HG02588 (cell line): ENCODE results near the gene CYP2F1.
"Not testable (repeated sequence)": the region's sequence is repeated elsewhere in the genome, so short reads cannot be mapped to it uniquely, and the experiment has no call there.

Experiments
- ATAC-seq: cut with Tn5 transposase; IDR thresholded peaks from one replicate; pipeline ENCODE4 v1.9.1; 2021; ENCODE audit warnings: mild to moderate bottlenecking, moderate library complexity; ENCODE audit not compliant: unreplicated experiment

Gene CYP2F1, protein sequence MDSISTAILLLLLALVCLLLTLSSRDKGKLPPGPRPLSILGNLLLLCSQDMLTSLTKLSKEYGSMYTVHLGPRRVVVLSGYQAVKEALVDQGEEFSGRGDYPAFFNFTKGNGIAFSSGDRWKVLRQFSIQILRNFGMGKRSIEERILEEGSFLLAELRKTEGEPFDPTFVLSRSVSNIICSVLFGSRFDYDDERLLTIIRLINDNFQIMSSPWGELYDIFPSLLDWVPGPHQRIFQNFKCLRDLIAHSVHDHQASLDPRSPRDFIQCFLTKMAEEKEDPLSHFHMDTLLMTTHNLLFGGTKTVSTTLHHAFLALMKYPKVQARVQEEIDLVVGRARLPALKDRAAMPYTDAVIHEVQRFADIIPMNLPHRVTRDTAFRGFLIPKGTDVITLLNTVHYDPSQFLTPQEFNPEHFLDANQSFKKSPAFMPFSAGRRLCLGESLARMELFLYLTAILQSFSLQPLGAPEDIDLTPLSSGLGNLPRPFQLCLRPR

DNA sequence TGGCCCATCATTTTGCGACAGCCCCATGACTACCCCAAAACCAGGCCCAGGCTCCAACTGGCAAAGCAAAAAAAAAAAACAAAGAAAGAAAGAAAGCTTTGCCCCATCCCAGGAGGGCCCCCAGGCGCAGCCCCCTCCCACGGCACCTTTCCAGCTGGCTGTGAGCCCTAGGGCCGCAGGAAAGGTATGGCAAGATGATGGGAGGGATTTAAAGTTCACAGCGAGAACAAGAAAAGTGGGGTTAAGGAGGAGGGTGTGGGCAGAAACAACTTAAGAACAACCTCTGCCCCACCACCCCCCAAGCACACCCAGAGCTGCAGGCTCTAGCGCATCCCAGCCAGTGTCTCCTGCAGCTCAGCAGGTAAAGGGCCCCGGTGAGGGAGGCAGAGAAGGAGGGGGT is at the start of gene CYP2F1:
TSS of gene CYP2F1 (plus strand) at position 301 of the 400 bp plus-strand sequence. CDS start 1,757 bp downstream, outside the sequence.
- no peak for ATAC-seq

- ATAC-seq, result no peak
These were observed 49.2 kb upstream of the CYP2F1 start for GRCh38 chr19:41064974-41065569.

DNA sequence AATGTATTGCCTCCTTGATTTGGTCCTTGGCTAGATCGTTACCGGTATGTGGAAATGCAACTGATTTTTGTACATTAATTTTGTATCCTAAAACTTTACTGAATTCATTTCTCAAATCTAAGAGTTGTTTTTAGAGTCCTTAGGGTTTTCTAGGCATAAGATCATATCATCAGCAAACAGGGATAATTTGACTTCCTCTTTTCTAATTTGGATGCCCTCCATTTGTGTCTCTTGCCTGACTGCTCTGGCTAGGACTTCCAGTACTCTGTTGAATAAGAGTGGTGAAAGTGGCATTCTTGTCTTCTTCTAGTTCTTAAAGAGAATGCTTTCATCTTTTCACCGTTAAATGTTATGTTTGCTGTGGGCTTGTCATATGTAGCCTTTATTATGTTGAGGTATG is 37.9 kb upstream of the CYP2F1 start:
- ATAC-seq, result no peak

GRCh38 chr19:41083516-41083915 is 30.7 kb upstream of the CYP2F1 start:
- ATAC-seq, result no peak

- ATAC-seq, result no peak
These were observed 28.4 kb upstream of the CYP2F1 start for GRCh38 chr19:41085748-41086415.

DNA sequence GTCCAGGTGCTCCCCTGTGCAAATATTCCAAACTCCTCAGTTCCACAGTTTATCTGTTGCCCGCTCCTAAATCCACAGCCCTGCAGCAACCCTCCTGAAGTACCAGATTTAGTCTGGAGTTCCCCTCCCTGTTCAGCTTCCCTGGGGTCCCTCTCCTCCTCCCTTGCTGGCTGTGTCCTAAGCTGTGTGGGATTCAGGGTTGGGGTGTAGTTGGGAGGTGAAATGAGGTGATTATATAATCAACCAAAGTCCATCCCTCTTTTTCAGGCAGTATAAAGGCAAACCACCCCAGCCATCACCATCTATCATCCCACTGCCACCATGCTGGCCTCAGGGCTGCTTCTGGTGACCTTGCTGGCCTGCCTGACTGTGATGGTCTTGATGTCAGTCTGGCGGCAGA is 26.1 kb upstream of the CYP2F1 start, which contains the start of gene CYP2A13:
TSS of gene CYP2A13 (plus strand) at position 301 of the 400 bp plus-strand sequence. CDS start at position 322, 21 bp downstream.
- no peak for ATAC-seq

DNA sequence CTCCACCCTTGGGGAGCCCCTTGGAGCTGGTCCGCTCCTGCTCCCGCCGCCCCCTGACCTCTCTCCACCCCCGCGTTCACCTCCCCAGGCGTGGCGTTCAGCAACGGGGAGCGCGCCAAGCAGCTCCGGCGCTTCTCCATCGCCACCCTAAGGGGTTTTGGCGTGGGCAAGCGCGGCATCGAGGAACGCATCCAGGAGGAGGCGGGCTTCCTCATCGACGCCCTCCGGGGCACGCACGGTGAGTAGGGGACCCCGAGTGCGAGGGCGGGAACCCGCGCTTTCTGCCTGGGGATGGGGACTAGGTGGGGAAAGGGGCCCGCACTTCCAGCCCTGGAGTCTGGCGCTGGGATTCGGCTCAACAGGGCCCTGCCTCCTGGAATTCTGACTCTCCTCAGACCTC is 24.3 kb upstream of the CYP2F1 start:
- no peak for ATAC-seq

DNA sequence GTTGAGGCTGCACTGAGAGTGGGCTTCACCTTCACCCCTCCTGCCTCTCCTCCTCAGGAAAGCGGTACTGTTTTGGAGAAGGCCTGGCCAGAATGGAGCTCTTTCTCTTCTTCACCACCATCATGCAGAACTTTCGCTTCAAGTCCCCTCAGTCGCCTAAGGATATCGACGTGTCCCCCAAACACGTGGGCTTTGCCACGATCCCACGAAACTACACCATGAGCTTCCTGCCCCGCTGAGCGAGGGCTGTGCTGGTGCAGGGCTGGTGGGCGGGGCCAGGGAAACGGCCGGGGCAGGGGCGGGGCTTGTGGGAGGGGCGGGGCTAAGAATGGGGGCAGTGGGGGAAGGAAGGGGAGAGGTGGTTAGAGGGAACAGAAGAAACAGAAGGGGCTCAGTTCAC is 18.5 kb upstream of the CYP2F1 start:
- no peak for ATAC-seq

DNA sequence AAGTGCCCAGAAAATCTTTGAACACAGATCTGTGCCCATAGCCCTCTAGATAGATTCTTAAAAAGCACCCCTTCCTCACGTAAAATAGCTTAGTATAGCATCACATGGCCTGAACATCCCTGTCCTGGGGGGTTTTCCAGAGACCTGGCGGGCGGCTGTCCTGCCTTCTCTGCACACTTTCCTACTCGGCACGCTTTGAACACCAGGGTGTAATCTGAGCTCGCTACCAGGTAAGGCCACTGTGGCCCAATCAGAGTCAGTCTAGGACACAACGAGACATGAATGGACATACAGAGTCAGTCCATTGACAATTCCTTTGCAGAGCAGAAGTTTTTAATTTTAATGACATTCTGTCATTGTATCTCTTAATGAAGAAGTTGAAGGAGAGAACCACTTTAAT is 17.9 kb upstream of the CYP2F1 start:
- ATAC-seq, result no peak

DNA sequence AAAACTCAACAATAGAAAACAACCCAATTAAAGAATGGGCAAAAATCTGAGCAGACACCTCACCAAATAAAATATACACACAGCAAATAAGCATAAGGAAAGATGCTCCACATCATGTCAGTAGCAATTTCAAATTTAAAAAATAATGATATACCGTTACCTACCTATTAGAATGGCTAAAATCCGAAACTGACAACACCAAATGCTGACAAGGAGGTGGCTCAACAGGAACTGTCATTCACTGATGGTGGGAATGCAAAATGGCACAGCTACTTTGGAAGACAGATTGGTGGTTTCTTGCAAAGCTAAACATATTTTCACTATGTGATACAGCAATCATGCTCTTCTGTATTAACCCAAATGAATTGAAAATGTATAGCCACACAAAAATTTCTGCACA is 16.9 kb upstream of the CYP2F1 start:
- no peak for ATAC-seq

DNA sequence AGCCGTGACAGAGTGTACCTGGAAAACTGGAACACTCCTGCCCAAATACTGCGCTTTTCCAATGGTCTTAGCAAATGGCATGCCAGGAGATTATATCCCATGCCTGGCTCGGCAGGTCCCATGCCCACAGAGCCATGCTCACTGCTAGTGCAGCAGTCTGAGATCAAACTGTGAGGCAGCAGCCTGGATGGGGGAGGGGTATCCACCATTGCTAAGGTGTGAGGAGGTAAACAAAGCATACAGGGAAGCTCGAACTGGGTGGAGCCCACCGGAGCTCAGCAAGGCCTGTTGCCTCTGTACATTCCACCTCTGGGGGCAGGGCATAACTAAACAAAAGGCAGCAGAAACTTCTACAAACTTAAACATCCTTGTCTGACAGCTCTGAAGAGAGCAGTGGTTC is 15.5 kb upstream of the CYP2F1 start:
- ATAC-seq, result no peak

- not testable (repeated sequence) for ATAC-seq
These were observed 12.0 kb upstream of the CYP2F1 start for GRCh38 chr19:41102210-41102609.

GRCh38 chr19:41106177-41106576 is 8.1 kb upstream of the CYP2F1 start:
- ATAC-seq, result no peak

DNA sequence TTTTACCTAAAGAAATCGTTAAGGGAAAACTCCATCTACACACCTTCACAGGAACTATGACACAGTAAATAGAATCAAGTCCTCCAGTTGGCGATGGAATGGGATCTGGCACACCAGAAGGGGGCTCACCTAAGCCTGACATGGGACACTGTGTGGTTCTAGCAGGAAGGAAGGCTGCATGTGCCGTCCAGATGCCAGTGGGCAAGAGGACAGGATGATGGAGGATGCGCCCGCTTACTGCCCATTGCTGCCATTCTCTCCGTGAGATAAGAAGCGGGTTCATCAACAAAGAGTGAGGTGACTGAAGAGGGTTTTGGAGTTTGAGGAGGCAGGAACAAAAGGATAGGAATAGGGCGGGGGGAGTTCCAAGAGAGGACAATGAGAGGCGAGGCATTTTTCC is 2.9 kb upstream of the CYP2F1 start:
- ATAC-seq, result no peak

- no peak for ATAC-seq
These were observed 2.4 kb upstream of the CYP2F1 start for GRCh38 chr19:41111750-41112295.

DNA sequence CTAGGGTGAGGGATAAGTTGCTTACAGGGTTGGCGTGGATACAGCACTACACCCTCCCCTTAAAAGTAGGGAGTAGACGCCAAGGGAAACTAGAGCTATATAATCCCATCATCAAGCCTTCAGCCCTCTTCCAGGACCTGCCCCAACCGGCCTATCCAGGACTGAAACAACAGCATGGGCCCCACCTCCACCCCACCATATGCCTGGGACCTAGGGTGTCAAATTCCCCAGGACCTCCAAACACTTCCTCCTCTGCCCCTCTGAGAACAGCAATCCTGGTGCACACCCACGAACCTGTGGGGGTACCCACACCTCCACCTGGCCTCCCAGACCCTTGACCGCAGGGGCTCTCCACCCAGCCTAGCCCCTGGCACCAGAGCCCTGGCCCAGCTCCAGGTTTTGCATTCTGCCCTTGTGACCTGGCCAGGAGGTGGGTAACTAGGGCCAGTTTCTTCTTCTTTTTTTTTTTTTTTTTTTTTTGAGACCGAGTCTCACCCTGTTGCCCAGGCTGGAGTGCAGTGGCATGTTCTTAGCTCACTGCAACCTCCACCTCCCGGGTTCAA is 1.4 kb upstream of the CYP2F1 start:
- ATAC-seq, result no peak

GRCh38 chr19:41116261-41116660 is 2.0 kb downstream of the CYP2F1 start:
- ATAC-seq, result no peak

DNA sequence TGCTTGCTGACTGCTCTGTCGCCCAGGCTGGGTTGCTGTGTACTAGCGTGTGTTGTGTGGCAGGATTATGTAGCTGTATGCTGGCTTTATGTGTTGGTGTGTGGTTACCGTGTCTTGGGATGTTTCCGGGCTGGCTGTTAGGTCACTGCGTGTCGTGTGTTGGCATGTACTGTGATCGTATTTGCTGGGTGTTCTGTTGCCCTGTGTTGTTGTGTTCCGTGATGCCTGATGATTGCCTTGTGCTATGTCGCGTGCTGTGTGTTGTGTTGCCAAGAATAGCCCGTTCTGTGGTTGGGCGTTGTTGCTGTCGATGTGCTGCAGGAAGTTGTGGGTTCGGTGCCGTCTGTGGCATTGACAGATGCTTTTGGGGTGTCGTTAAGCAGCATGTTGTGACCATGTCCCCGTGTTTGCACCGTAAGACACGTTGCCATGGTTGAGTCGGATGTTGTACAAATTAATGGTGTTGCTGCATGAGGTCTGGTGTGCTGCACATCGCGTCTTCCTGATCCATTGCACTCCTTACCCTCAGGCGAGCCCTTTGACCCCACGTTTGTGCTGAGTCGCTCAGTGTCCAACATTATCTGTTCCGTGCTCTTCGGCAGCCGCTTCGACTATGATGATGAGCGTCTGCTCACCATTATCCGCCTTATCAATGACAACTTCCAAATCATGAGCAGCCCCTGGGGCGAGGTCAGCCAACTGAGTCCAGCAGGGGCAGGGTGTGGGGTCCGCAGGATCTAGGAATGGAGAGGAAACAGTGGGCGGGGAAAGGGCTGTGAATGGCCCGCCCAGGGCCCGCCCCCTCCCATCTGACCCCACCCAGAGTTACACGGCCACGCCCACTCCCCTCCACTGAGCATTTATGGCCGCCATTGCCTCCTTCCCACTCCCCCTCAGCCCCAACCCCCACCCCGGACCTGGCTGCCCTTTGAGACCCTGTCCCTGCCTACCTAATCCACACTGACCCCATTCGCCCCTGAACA is 7.0 kb downstream of the CYP2F1 start:
- ATAC-seq, result not testable (repeated sequence)

GRCh38 chr19:41122846-41123245 is 8.6 kb downstream of the CYP2F1 start:
- not testable (repeated sequence) for ATAC-seq
